GM23248 (cell line): ENCODE measurements around the gene WDR59.

Experiments
- EZH2 ChIP-seq: fragments of 200-600 bp; sonication (generic); IDR thresholded peaks from 2 replicates; pipeline ENCODE4 v1.6.1; 2018; ENCODE audit warnings: antibody characterized with exemption, mild to moderate bottlenecking; ENCODE audit not compliant: insufficient read depth, poor library complexity, severe bottlenecking
- EZH2phosphoT487 ChIP-seq: fragments of 200-600 bp; sonication (generic); IDR thresholded peaks from 2 replicates; pipeline ENCODE4 v1.6.1; 2018; ENCODE audit warnings: antibody characterized with exemption, moderate library complexity, mild to moderate bottlenecking, low read depth; ENCODE audit not compliant: insufficient read depth

- TF ChIP-seq EZH2 (no peak), EZH2phosphoT487 (no peak)
Measured at GRCh38 chr16:74888888-74889287, 96.0 kb downstream of the WDR59 start.
